ENCODE results near the gene NR1H4. TPM values are rescaled to one million over a fixed set of nuclear protein-coding genes. Genes with fewer than 3 reads are reported as not detected.

NR1H4 gene
- total and polyA plus RNA-seq, 11 donors = not detected

- Histone ChIP-seq H3K27ac (peak overlapping the region in 1 of 12 donors; percentile 57), H3K27me3 (no peaks in the 10 kb centered on the region), H3K4me3 (no peak overlapping the region), H3K4me1 (peaks cover 0 to 19% (median 8%) of the 10 kb centered on the region in 12 donors), H3K36me3 (no peaks in the 10 kb centered on the region), H3K9me3 (no peaks in the 10 kb centered on the region)
- intact Hi-C loops (cut with DNase I) = no loop called here
- DNase-seq (no peak), ATAC-seq (no peak)
- no peak for TF ChIP-seq POLR2A (IDR thresholded peaks at IDR 0.05)
- TF ChIP-seq, protein P1, sequence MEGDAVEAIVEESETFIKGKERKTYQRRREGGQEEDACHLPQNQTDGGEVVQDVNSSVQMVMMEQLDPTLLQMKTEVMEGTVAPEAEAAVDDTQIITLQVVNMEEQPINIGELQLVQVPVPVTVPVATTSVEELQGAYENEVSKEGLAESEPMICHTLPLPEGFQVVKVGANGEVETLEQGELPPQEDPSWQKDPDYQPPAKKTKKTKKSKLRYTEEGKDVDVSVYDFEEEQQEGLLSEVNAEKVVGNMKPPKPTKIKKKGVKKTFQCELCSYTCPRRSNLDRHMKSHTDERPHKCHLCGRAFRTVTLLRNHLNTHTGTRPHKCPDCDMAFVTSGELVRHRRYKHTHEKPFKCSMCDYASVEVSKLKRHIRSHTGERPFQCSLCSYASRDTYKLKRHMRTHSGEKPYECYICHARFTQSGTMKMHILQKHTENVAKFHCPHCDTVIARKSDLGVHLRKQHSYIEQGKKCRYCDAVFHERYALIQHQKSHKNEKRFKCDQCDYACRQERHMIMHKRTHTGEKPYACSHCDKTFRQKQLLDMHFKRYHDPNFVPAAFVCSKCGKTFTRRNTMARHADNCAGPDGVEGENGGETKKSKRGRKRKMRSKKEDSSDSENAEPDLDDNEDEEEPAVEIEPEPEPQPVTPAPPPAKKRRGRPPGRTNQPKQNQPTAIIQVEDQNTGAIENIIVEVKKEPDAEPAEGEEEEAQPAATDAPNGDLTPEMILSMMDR (IDR thresholded peaks at IDR 0.05) = no peak
These were observed 94.3 kb downstream of the NR1H4 start for GRCh38 chr12:100567945-100568344.

- no peaks in the 10 kb centered on the region for H3K9me3 ChIP-seq
- H3K27me3 ChIP-seq = no peaks in the 10 kb centered on the region
- TF ChIP-seq, protein P1 (IDR thresholded peaks at IDR 0.05) = no peak
- no peak for TF ChIP-seq POLR2A (IDR thresholded peaks at IDR 0.05)
- no peak for ATAC-seq
- intact Hi-C loops (cut with DNase I) = no loop called here
- H3K4me3 ChIP-seq = no peak overlapping the region
- no peaks in the 10 kb centered on the region for H3K36me3 ChIP-seq
- H3K27ac ChIP-seq = no peak overlapping the region
- no peak for DNase-seq
- H3K4me1 ChIP-seq = peaks cover 0 to 27% (median 14%) of the 10 kb centered on the region in 12 donors
- WGBS, 4 donors = 96 to 98% (median 97%) methylated on average over 3 of the region's 3 CpGs
These were observed 98.5 kb downstream of the NR1H4 start for GRCh38 chr12:100572184-100572583.

DNA sequence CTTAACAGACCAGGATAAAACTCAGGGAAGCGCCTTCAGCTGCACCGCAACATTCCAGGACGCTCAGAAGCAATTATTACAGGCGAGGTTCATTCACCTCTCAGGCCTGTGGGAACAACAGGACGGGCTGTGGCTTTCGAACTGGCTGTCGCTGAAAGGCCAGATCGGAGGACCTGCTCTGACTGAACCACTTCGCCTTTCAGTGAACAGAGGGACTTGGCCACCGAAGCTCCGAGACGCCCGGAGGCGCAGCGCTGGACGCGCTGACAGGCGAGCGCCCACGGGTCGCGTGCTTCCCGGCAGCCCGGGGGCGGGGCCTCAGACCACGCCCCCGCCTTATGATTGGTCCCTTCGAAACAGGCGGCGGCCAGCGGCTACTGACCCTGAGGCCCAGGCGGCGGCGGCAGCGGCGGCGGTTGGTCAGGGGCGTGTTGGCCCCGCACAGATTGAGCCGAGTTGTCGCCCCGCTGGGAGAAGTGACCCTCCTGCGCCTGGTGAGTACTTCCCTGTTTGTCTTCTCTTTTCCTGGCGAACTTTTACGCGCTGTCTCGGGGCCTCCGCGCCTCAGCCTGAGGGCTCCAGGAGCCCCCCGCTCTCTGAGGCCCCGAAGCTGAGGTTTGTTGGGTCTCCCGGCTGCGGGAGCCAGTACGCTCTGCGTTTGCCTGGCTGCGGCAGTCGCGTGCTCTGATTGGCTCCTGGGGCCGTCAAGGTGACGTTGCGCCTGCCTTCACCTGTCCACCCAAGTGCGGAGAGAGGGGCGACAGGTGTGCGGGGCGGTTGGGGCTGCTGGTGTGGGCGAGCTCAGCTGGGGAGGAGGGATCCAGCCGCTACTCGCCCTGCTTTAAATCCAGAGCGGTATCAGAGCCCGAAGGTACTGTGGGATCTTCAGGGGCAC lies 99.9 kb downstream of the NR1H4 start, which contains the start of gene GAS2L3:
Gene GAS2L3 (plus strand): TSS at position 393 of the 895 bp plus-strand sequence. CDS start 21,221 bp downstream, outside the sequence.
- Histone ChIP-seq H3K4me3 (peak within 1 kb of the TSS; percentile 27 to 82 (median 64)), H3K4me1 (peaks cover 0 to 27% (median 14%) of the 10 kb centered on the region in 12 donors), H3K27me3 (no peaks in the 10 kb centered on the region), H3K9me3 (no peaks in the 10 kb centered on the region), H3K36me3 (no peaks in the 10 kb centered on the region), H3K27ac (peak within 1 kb of the TSS in 11 of 12 donors; percentile 38 to 89 (median 59))
- DNase-seq (peak; percentile 90 to 95 (median 91)), ATAC-seq (peak; percentile 97 to 100 (median 100))
- peak in 1 of 2 donors; percentile 60 for TF ChIP-seq POLR2A (IDR thresholded peaks at IDR 0.05)
- TF ChIP-seq, protein P1 (IDR thresholded peaks at IDR 0.05) = peak in 1 of 12 donors; percentile 9
- intact Hi-C loops (cut with DNase I) = no loop called here
- WGBS, 4 donors = 1 to 2% (median 2%) methylated on average over 25 to 70 of the region's 70 CpGs
